NCI-H1694 (cell line): ENCODE results near the gene CYP26B1.

ENCODE experiments used
- DNase-seq: peaks from one replicate; lab custom pipeline; 2025; lab: John Stamatoyannopoulos, UW

CYP26B1 gene

GRCh38 chr2:72147303-72147971, at the start of gene CYP26B1:
Gene CYP26B1 (minus strand): TSS chr2:72147862. CDS start chr2:72147834, 28 bp downstream.
- no peak for DNase-seq

- DNase-seq = no peak
Observed at GRCh38 chr2:72193723-72194122, 46.1 kb upstream of the CYP26B1 start.

- no peak for DNase-seq
Observed at GRCh38 chr2:72191441-72191840, 43.8 kb upstream of the CYP26B1 start.

GRCh38 chr2:72185206-72185605, 37.5 kb upstream of the CYP26B1 start:
- DNase-seq = no peak

GRCh38 chr2:72183466-72183865, 35.8 kb upstream of the CYP26B1 start:
- DNase-seq = no peak

GRCh38 chr2:72183016-72183415, 35.4 kb upstream of the CYP26B1 start:
- no peak for DNase-seq

- no peak for DNase-seq
Observed at GRCh38 chr2:72182547-72182946, 34.9 kb upstream of the CYP26B1 start.

GRCh38 chr2:72181616-72182015, 34.0 kb upstream of the CYP26B1 start:
- no peak for DNase-seq

- no peak for DNase-seq
Observed at GRCh38 chr2:72180351-72180750, 32.7 kb upstream of the CYP26B1 start.

- DNase-seq = no peak
Observed at GRCh38 chr2:72178551-72178950, 30.9 kb upstream of the CYP26B1 start.

GRCh38 chr2:72176281-72176680, 28.6 kb upstream of the CYP26B1 start:
- no peak for DNase-seq

GRCh38 chr2:72175636-72176035, 28.0 kb upstream of the CYP26B1 start:
- DNase-seq = no peak

GRCh38 chr2:72173640-72174321, 26.1 kb upstream of the CYP26B1 start:
- DNase-seq = no peak

GRCh38 chr2:72172478-72172877, 24.8 kb upstream of the CYP26B1 start:
- no peak for DNase-seq

- no peak for DNase-seq
Observed at GRCh38 chr2:72166279-72166678, 18.6 kb upstream of the CYP26B1 start.

GRCh38 chr2:72165792-72166191, 18.1 kb upstream of the CYP26B1 start:
- no peak for DNase-seq

GRCh38 chr2:72162574-72162973, 14.9 kb upstream of the CYP26B1 start:
- no peak for DNase-seq

- no peak for DNase-seq
Observed at GRCh38 chr2:72159211-72159993, 11.7 kb upstream of the CYP26B1 start.

GRCh38 chr2:72157871-72158771, 10.5 kb upstream of the CYP26B1 start:
- DNase-seq = no peak

GRCh38 chr2:72156872-72157271, 9.2 kb upstream of the CYP26B1 start:
- no peak for DNase-seq

GRCh38 chr2:72155737-72156136, 8.1 kb upstream of the CYP26B1 start:
- no peak for DNase-seq

- no peak for DNase-seq
Observed at GRCh38 chr2:72155151-72155550, 7.5 kb upstream of the CYP26B1 start.
